Gastroesophageal sphincter (tissue), 4 donors: ENCODE data around the gene ZC3H12D. TPM values are rescaled to one million over a fixed set of nuclear protein-coding genes. Genes with fewer than 3 reads are reported as not detected.
A peak's percentile ranks its signal among the peaks of the same experiment; 100 is the strongest.

Experiments used
- ATAC-seq: fragments of 150-250 bp; one replicate; pipeline ENCODE4 v1.9.1; 2016; ENCODE audit warnings: mild to moderate bottlenecking, moderate library complexity
- H3K27ac ChIP-seq, 4 donors: fragments of 200-600 bp; sonication (generic) in 3 of 4; 1 replicate in 3 of 4; 2 replicates in 1 of 4; pipeline ENCODE4 v1.5.1; 2016 to 2019
- H3K27me3 ChIP-seq: fragments of 200-600 bp; sonication (generic); one replicate; pipeline ENCODE4 v1.5.1; 2019
- H3K36me3 ChIP-seq, 2 donors: fragments of 200-600 bp; sonication (generic); one replicate each; pipeline ENCODE4 v1.5.1; 2019; ENCODE audit warnings: control low read depth in 1 of 2
- H3K4me1 ChIP-seq, 3 donors: fragments of 200-600 bp; sonication (generic); 1 replicate in 2 of 3; 2 replicates in 1 of 3; pipeline ENCODE4 v1.5.1; 2016 to 2019; ENCODE audit warnings: control low read depth in 2 of 3
- H3K4me3 ChIP-seq, 2 donors: fragments of 200-600 bp; sonication (generic); one replicate each; pipeline ENCODE4 v1.5.1; 2019; ENCODE audit warnings: mild to moderate bottlenecking in 1 of 2, moderate library complexity in 1 of 2
- H3K9me3 ChIP-seq, 3 donors: fragments of 200-600 bp; sonication (generic); one replicate each; pipeline ENCODE4 v1.5.1; 2017 to 2019; ENCODE audit warnings: control low read depth in 2 of 3
- EP300 ChIP-seq: sonication (generic); formaldehyde crosslinking; IDR thresholded peaks from one replicate; pipeline ENCODE4 v1.6.1; 2017; ENCODE audit warnings: antibody characterized with exemption, mild to moderate bottlenecking
- POLR2A ChIP-seq, 2 donors: fragments of 450-650 bp; IDR thresholded peaks; one replicate each; pipeline ENCODE4 v1.6.1; 2017; ENCODE audit warnings: antibody characterized with exemption in 2 of 2, mild to moderate bottlenecking in 2 of 2, moderate library complexity in 1 of 2
- POLR2AphosphoS5 ChIP-seq: sonication (generic); formaldehyde crosslinking; IDR thresholded peaks from one replicate; pipeline ENCODE4 v1.6.1; 2017; ENCODE audit warnings: antibody characterized with exemption
- WGBS, 2 donors: methylation state at CpG; one replicate each; pipeline ENCODE4 v1.1.5; 2018; ENCODE audit warnings: low coverage in 1 of 2; 5-methylcytosine and 5-hydroxymethylcytosine counted together
- total RNA-seq, 4 donors: library from RNA; depleted of rRNA; stranded (reverse); fragments of >200 nt; gene quantifications; one replicate each; pipeline ENCODE4 v1.1.0, GENCODE V29; 2016
- TF ChIP-seq, protein P1 (sequence below), 4 experiments: fragments of 200-600 bp in 2 of 4; fragments of 450-650 bp in 2 of 4; sonication (generic) in 1 of 4; IDR thresholded peaks; one replicate each; pipeline ENCODE4 v1.5.1; 2017 to 2019; ENCODE audit warnings: antibody characterized with exemption in 4 of 4, mild to moderate bottlenecking in 2 of 4, moderate library complexity in 2 of 4

ZC3H12D gene
- total RNA-seq, 4 donors from 2014 or later, result 0.78 to 1.9 (median 1.1) TPM

DNA sequence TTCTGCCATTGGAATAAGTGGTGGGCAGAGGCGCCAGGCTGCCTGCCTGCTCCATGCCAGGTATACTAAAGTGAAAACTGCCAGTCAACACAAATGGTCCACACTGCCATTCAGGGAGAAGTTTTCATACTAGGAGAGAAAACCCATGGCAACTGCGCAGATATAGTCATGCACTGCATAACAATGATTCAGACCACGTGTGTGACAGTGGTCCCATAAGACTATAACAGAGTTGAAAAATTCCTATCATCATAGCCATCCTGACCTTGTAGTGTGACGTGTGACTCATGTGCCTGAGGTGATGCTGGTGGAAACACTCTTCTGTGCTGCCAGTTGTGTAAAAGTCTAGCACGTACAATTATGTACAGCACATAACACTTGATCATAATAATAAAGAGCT, 25.1 kb downstream of the ZC3H12D start:
- Histone ChIP-seq H3K4me3 (no peak overlapping the region), H3K27me3 (no peaks in the 10 kb centered on the region), H3K4me1 (peaks cover 0 to 29% (median 8%) of the 10 kb centered on the region in 3 donors), H3K27ac (no peak overlapping the region), H3K9me3 (no peaks in the 10 kb centered on the region), H3K36me3 (no peaks in the 10 kb centered on the region)
- no peak for TF ChIP-seq EP300
- TF ChIP-seq POLR2A (IDR thresholded peaks at IDR 0.05), result no peak
- no peak for TF ChIP-seq POLR2AphosphoS5
- TF ChIP-seq, protein P1, sequence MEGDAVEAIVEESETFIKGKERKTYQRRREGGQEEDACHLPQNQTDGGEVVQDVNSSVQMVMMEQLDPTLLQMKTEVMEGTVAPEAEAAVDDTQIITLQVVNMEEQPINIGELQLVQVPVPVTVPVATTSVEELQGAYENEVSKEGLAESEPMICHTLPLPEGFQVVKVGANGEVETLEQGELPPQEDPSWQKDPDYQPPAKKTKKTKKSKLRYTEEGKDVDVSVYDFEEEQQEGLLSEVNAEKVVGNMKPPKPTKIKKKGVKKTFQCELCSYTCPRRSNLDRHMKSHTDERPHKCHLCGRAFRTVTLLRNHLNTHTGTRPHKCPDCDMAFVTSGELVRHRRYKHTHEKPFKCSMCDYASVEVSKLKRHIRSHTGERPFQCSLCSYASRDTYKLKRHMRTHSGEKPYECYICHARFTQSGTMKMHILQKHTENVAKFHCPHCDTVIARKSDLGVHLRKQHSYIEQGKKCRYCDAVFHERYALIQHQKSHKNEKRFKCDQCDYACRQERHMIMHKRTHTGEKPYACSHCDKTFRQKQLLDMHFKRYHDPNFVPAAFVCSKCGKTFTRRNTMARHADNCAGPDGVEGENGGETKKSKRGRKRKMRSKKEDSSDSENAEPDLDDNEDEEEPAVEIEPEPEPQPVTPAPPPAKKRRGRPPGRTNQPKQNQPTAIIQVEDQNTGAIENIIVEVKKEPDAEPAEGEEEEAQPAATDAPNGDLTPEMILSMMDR (IDR thresholded peaks at IDR 0.05), result no peak
- WGBS, 2 donors, result 58 to 70% methylated on average over 2 of the region's 5 CpGs
- no peak for ATAC-seq

- Histone ChIP-seq H3K4me3 (no peak overlapping the region), H3K36me3 (no peaks in the 10 kb centered on the region), H3K27me3 (no peaks in the 10 kb centered on the region), H3K9me3 (no peaks in the 10 kb centered on the region), H3K27ac (no peak overlapping the region), H3K4me1 (peaks cover 3 to 29% (median 16%) of the 10 kb centered on the region in 3 donors)
- no peak for ATAC-seq
- no peak for TF ChIP-seq POLR2AphosphoS5
- TF ChIP-seq EP300, result no peak
- TF ChIP-seq POLR2A (IDR thresholded peaks at IDR 0.05), result no peak
- TF ChIP-seq, protein P1 (IDR thresholded peaks at IDR 0.05), result no peak
- WGBS, 2 donors, result 75 to 100% methylated on average over 1 of the region's 1 CpG
These were observed 26.0 kb downstream of the ZC3H12D start for GRCh38 chr6:149458806-149459205.

DNA sequence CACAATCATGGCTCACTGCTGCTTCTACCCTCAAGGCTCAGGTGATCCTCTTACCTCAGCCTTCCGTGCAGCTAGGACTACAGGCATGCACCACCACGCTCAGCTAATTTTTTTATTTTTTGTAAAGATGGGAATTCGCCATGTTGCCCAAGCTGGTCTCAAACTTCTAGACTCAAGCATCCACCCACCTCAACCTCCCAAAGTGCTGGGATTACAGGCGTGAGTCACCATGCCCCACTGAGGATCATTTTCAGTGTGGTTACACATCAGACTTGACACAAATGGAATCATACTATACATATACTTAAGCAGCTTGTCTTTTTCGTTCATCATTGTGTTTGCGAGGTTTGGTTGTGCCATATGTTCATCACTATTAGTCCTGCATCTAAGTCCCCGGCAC, 26.6 kb downstream of the ZC3H12D start:
- Histone ChIP-seq H3K27ac (no peak overlapping the region), H3K4me1 (peaks cover 5 to 33% (median 20%) of the 10 kb centered on the region in 3 donors), H3K27me3 (no peaks in the 10 kb centered on the region), H3K36me3 (no peaks in the 10 kb centered on the region), H3K4me3 (no peak overlapping the region), H3K9me3 (no peaks in the 10 kb centered on the region)
- TF ChIP-seq, protein P1 (IDR thresholded peaks at IDR 0.05), result no peak
- no peak for TF ChIP-seq POLR2A (IDR thresholded peaks at IDR 0.05)
- no peak for ATAC-seq
- 100% methylated on average over 5 to 6 of the region's 7 CpGs for WGBS, 2 donors

- H3K27ac ChIP-seq, result peak overlapping the region in 1 of 4 donors; percentile 8
- no peak overlapping the region for H3K4me3 ChIP-seq
- WGBS, 2 donors, result 20 to 43% methylated on average over 5 to 6 of the region's 7 CpGs
- H3K4me1 ChIP-seq, result peaks cover 5 to 39% (median 20%) of the 10 kb centered on the region in 3 donors
- H3K27me3 ChIP-seq, result no peaks in the 10 kb centered on the region
- H3K36me3 ChIP-seq, result no peaks in the 10 kb centered on the region
- H3K9me3 ChIP-seq, result no peaks in the 10 kb centered on the region
- ATAC-seq, result no peak
- no peak for TF ChIP-seq POLR2A (IDR thresholded peaks at IDR 0.05)
- TF ChIP-seq EP300, result no peak
- TF ChIP-seq, protein P1 (IDR thresholded peaks at IDR 0.05), result no peak
- TF ChIP-seq POLR2AphosphoS5, result no peak
These were observed 27.4 kb downstream of the ZC3H12D start for GRCh38 chr6:149457316-149457884.

DNA sequence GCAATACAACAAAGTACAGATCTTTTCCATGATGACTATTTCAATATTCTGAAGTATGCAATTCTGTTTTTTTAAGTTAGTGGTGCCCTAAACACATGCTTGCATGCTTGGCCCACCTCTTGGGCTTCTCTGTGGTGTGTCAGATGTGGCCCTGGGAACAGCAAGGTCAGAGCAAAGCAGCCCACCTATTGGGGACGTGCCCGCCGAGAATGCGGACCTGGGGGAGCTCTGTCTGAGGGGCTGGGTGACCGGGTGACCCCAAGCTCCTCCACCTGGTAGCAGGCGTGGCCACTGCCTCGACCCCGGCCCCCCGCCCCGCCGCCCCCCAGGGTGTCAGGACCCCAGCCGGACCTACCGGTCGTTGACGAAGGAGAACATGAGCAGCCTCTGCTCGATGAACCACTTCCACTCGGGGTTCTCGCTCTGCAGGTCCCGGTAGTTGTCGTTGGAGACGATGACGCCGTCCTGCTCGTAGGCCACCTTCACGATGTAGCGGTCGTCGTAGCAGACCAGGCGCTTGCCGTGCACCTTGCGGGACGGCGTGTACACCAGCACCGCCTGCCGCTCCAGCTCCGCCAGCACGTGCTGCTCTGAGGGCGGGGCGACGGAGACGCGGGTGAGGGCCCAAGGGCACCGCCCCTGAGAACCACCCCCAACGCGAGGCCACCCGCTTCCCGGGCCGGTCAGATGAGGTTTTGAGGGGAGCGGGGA, 28.3 kb downstream of the ZC3H12D start:
- ATAC-seq, result no peak
- TF ChIP-seq POLR2A (IDR thresholded peaks at IDR 0.05) (no peak), EP300 (no peak), POLR2AphosphoS5 (no peak)
- TF ChIP-seq, protein P1 (IDR thresholded peaks at IDR 0.05), result no peak
- no peak overlapping the region for H3K4me3 ChIP-seq
- H3K9me3 ChIP-seq, result no peaks in the 10 kb centered on the region
- H3K36me3 ChIP-seq, result no peaks in the 10 kb centered on the region
- peak overlapping the region in 1 of 4 donors; percentile 8 for H3K27ac ChIP-seq
- peaks cover 5 to 46% (median 22%) of the 10 kb centered on the region in 3 donors for H3K4me1 ChIP-seq
- H3K27me3 ChIP-seq, result no peaks in the 10 kb centered on the region
- 86% methylated on average over 17 of the region's 49 CpGs; no CpG with 5 or more reads in 1 of the 2 donors for WGBS, 2 donors
